ENCODE measurements around the gene DHX35. TPM values are rescaled to one million over a fixed set of nuclear protein-coding genes. Genes with fewer than 3 reads are reported as not detected.

DHX35 gene
- polyA plus RNA-seq, 1 donor from 2014 or later = 21.3 TPM

DNA sequence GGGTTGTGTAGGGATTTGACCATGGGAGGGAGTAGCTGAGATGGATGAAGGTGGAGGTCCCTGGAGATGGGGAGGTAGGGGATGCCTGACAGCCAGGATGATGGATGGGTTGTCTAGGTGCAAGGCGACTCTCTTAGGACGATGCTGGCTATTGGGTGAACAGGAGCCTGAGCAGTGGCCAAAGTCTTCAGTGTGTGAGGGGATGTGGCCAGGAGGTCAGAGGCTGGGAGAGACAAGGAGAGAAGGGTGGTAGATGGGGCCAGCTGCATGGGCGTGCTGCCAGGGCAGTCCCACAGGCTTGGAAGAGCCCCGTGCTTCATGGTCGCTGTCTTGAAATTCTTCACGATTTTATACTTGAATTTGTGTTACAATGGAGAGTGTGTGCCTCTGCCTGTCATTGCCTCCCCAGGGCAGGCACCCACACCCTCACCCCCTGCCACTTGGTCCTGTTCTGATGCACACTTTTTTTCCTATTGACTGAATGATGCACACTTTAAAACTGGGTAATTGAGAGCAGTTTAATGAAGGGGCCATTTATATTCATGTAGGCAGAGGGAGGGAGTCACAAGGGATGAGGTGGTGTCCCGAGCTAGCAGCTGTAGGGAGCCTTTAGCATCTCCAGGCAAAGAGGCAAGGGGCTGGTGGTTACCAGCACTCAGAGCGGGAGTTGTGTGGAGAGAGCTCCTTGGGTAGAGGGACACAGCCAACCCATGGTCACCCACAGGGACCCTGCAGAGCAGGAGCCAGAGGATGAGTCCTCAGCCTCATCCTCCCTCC lies 120.7 kb downstream of the DHX35 start:
- H4K20me1 ChIP-seq (ENCODE audit: insufficient read depth) = no peaks in the 10 kb centered on the region
- H3K4me2 ChIP-seq (ENCODE audit: low read length) = no peak overlapping the region
- no peak overlapping the region for H2AFZ ChIP-seq (ENCODE audit: low read depth, low read length)
- no peaks in the 10 kb centered on the region for H3K9me3 ChIP-seq (ENCODE audit: low read length)
- no peaks in the 10 kb centered on the region for H3K9me2 ChIP-seq (ENCODE audit: insufficient read depth, low read length)
- no peak for TF ChIP-seq EZH2 (IDR thresholded peaks at IDR 0.05; ENCODE audit: borderline replicate concordance, insufficient read depth, low read length, poor library complexity, severe bottlenecking)
- no peak for TF ChIP-seq MXI1 (conservative IDR thresholded peaks at IDR 0.05; ENCODE audit: poor library complexity, severe bottlenecking)
- TF ChIP-seq RAD21 (conservative IDR thresholded peaks at IDR 0.05) = no peak
- TF ChIP-seq TAF1 (IDR thresholded peaks at IDR 0.05; ENCODE audit: low read depth) = no peak
- no peak for TF ChIP-seq POLR2AphosphoS5 (IDR thresholded peaks at IDR 0.05)
- H3K9ac ChIP-seq (ENCODE audit: low read length) = no peak overlapping the region
- no peaks in the 10 kb centered on the region for H3K27me3 ChIP-seq (ENCODE audit: insufficient read depth, low read depth, low read length)
- H3K4me3 ChIP-seq (ENCODE audit: low read length) = no peak overlapping the region
- no peaks in the 10 kb centered on the region for H3K36me3 ChIP-seq (ENCODE audit: insufficient read depth, low read length)
- no peak overlapping the region for H3K27ac ChIP-seq (ENCODE audit: low read length)
- no peaks in the 10 kb centered on the region for H3K79me2 ChIP-seq (replicated peaks; ENCODE audit: insufficient read depth, low read length)
- no peaks in the 10 kb centered on the region for H3F3A ChIP-seq (ENCODE audit: insufficient read depth, low read length, poor library complexity, severe bottlenecking)

DNA sequence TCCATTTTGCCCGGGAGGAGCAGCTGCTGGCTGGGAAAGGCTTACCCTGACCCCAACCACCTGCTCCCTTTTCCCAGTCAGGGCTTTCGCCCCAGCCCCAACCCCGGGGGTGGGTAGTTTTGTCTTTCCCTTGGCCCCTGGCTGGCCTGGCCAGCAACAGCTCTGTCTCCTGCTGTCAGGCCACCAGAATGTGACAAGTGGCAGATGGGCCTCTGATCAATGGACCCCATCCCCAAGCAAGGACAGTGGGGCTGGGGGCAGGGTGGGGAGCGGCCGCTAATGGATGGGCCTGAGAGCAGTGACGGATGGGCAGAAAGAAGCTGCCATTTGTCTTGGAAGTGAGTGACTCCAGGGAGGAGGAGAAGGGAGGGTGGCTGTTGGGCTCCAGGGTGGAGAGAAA lies 121.6 kb downstream of the DHX35 start:
- H3K27ac ChIP-seq (ENCODE audit: low read length) = no peak overlapping the region
- H3K9me2 ChIP-seq (ENCODE audit: insufficient read depth, low read length) = no peaks in the 10 kb centered on the region
- H3K4me2 ChIP-seq (ENCODE audit: low read length) = no peak overlapping the region
- no peak for TF ChIP-seq MXI1 (conservative IDR thresholded peaks at IDR 0.05; ENCODE audit: poor library complexity, severe bottlenecking)
- no peak for TF ChIP-seq EP300 (conservative IDR thresholded peaks at IDR 0.05; ENCODE audit: poor library complexity, severe bottlenecking)
- TF ChIP-seq CTCF (IDR thresholded peaks at IDR 0.05; ENCODE audit: poor library complexity, severe bottlenecking) = no peak
- TF ChIP-seq POLR2AphosphoS5 (IDR thresholded peaks at IDR 0.05) = no peak
- TF ChIP-seq SMC3 (conservative IDR thresholded peaks at IDR 0.05; ENCODE audit: poor library complexity) = no peak
- TF ChIP-seq RAD21 (conservative IDR thresholded peaks at IDR 0.05) = no peak
- TF ChIP-seq EZH2 (IDR thresholded peaks at IDR 0.05; ENCODE audit: borderline replicate concordance, insufficient read depth, low read length, poor library complexity, severe bottlenecking) = no peak
- TF ChIP-seq, protein P1, sequence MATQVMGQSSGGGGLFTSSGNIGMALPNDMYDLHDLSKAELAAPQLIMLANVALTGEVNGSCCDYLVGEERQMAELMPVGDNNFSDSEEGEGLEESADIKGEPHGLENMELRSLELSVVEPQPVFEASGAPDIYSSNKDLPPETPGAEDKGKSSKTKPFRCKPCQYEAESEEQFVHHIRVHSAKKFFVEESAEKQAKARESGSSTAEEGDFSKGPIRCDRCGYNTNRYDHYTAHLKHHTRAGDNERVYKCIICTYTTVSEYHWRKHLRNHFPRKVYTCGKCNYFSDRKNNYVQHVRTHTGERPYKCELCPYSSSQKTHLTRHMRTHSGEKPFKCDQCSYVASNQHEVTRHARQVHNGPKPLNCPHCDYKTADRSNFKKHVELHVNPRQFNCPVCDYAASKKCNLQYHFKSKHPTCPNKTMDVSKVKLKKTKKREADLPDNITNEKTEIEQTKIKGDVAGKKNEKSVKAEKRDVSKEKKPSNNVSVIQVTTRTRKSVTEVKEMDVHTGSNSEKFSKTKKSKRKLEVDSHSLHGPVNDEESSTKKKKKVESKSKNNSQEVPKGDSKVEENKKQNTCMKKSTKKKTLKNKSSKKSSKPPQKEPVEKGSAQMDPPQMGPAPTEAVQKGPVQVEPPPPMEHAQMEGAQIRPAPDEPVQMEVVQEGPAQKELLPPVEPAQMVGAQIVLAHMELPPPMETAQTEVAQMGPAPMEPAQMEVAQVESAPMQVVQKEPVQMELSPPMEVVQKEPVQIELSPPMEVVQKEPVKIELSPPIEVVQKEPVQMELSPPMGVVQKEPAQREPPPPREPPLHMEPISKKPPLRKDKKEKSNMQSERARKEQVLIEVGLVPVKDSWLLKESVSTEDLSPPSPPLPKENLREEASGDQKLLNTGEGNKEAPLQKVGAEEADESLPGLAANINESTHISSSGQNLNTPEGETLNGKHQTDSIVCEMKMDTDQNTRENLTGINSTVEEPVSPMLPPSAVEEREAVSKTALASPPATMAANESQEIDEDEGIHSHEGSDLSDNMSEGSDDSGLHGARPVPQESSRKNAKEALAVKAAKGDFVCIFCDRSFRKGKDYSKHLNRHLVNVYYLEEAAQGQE (IDR thresholded peaks at IDR 0.05; ENCODE audit: borderline replicate concordance) = no peak
- TF ChIP-seq TAF1 (IDR thresholded peaks at IDR 0.05; ENCODE audit: low read depth) = no peak
- H3K9me3 ChIP-seq (ENCODE audit: low read length) = no peaks in the 10 kb centered on the region
- H3K79me2 ChIP-seq (replicated peaks; ENCODE audit: insufficient read depth, low read length) = no peaks in the 10 kb centered on the region
- H2AFZ ChIP-seq (ENCODE audit: low read depth, low read length) = no peak overlapping the region
- H3F3A ChIP-seq (ENCODE audit: insufficient read depth, low read length, poor library complexity, severe bottlenecking) = no peaks in the 10 kb centered on the region
- no peaks in the 10 kb centered on the region for H4K20me1 ChIP-seq (ENCODE audit: insufficient read depth)
- no peak overlapping the region for H3K4me3 ChIP-seq (ENCODE audit: low read length)
- no peak overlapping the region for H3K9ac ChIP-seq (ENCODE audit: low read length)
- H3K27me3 ChIP-seq (ENCODE audit: insufficient read depth, low read depth, low read length) = no peaks in the 10 kb centered on the region
- H3K36me3 ChIP-seq (ENCODE audit: insufficient read depth, low read length) = no peaks in the 10 kb centered on the region

All from neural cell (in vitro differentiated cells).